ENCODE measurements around the gene GPC3. TPM values are rescaled to one million over a fixed set of nuclear protein-coding genes. Genes with fewer than 3 reads are reported as not detected.

The GPC3 gene
- total and polyA plus RNA-seq, 2 of the 4 experiments (the other 2 are of a cell fraction) = not detected

DNA sequence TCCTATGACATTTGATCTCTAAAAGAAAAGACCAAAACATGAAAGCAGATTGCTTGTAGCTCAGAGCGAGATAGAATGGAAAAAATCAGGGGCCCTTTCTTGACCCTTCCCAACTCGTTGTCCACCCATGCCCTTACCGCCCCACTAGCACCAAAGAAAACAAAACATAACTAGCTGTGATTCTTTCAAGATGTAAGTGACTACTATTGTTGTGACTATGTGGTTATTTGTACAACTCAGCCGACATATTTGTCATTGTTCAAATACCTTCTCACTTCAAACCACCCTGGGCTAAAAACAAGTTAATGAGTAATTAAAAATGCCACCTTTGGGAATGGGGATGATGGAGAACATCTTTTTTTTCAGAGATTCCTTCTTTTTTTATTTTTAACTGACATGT, 399.0 kb downstream of the GPC3 start:
- Histone ChIP-seq H3K14ac (replicated peaks; ENCODE audit: low read depth, low read length) (no peak overlapping the region), H4K91ac (ENCODE audit: insufficient read depth, low read depth, low read length) (no peak overlapping the region), H3K79me1 (ENCODE audit: low read depth in 1 of 2, low read length in 2 of 2) (no peaks in the 10 kb centered on the region), H2BK5ac (ENCODE audit: low read depth, low read length, poor library complexity, severe bottlenecking) (no peak overlapping the region), H3K9ac (ENCODE audit: low read depth, low read length) (no peak overlapping the region), H4K5ac (ENCODE audit: low read depth, low read length) (no peak overlapping the region), H3K4ac (ENCODE audit: low read depth, low read length) (no peak overlapping the region), H2BK120ac (ENCODE audit: low read depth, low read length) (no peak overlapping the region), H3K27ac (ENCODE audit: insufficient read depth, low read length) (no peak overlapping the region), H2BK20ac (ENCODE audit: low read depth, low read length) (no peak overlapping the region), H4K20me1 (ENCODE audit: insufficient read depth, low read length) (no peaks in the 10 kb centered on the region), H2AK9ac (replicated peaks; ENCODE audit: low read depth, low read length, poor library complexity) (no peak overlapping the region), H3K9me1 (ENCODE audit: insufficient read depth, low read length) (no peaks in the 10 kb centered on the region), H3K36me3 (ENCODE audit: control insufficient read depth, insufficient read depth, low read length) (no peaks in the 10 kb centered on the region), H4K8ac (ENCODE audit: low read depth in 2 of 2, low read length in 2 of 2) (no peak overlapping the region), H2AFZ (replicated peaks; ENCODE audit: low read length, poor library complexity) (no peak overlapping the region), H3K27me3 (ENCODE audit: control insufficient read depth, insufficient read depth, low read length) (peaks cover 6% of the 10 kb centered on the region), H3K56ac (ENCODE audit: extremely low read depth, insufficient read depth, low read length) (no peak overlapping the region), H3K18ac (ENCODE audit: low read depth, low read length) (no peak overlapping the region), H2BK15ac (ENCODE audit: low read depth, low read length) (no peak overlapping the region), H3K4me1 (ENCODE audit: control insufficient read depth, insufficient read depth, low read length) (no peaks in the 10 kb centered on the region), H3K9me3 (ENCODE audit: control insufficient read depth, insufficient read depth, low read length) (no peaks in the 10 kb centered on the region), H3K23ac (ENCODE audit: low read depth, low read length) (no peak overlapping the region), H3K4me2 (ENCODE audit: low read depth, low read length) (no peak overlapping the region), H3K4me3 (ENCODE audit: insufficient read depth, low read depth, low read length) (no peak overlapping the region), H2AK5ac (ENCODE audit: low read depth, low read length) (no peak overlapping the region)
- WGBS, 2 experiments (ENCODE audit: extremely low coverage in 2 of 2, insufficient read length in 1 of 2) = no CpG with 5 or more reads among the region's 4 CpGs
- DNase-seq (no peak), ATAC-seq (ENCODE audit: low read depth) (no peak)
- BruUV-seq (replicated peaks) = no TSS peak
- intact Hi-C loops (cut with micrococcal nuclease) (no loop called here), dilution Hi-C loops (cut with HindIII; ENCODE audit: low sequenced_read_pairs, unreplicated experiment) (no loop called here), in situ Hi-C loops (cut with MboI; ENCODE audit: low sequenced_read_pairs) (no loop called here)
- TF ChIP-seq, protein P1, sequence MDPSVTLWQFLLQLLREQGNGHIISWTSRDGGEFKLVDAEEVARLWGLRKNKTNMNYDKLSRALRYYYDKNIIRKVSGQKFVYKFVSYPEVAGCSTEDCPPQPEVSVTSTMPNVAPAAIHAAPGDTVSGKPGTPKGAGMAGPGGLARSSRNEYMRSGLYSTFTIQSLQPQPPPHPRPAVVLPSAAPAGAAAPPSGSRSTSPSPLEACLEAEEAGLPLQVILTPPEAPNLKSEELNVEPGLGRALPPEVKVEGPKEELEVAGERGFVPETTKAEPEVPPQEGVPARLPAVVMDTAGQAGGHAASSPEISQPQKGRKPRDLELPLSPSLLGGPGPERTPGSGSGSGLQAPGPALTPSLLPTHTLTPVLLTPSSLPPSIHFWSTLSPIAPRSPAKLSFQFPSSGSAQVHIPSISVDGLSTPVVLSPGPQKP (IDR thresholded peaks at IDR 0.05; ENCODE audit: borderline replicate concordance, low read depth, low read length) = no peak
- no peak for TF ChIP-seq NFE2L2 (IDR thresholded peaks at IDR 0.05; ENCODE audit: low read depth, low read length)
- TF ChIP-seq MAFK (IDR thresholded peaks at IDR 0.05; ENCODE audit: low read depth, low read length) = no peak
- TF ChIP-seq CEBPB (IDR thresholded peaks at IDR 0.05; ENCODE audit: low read depth, low read length) = no peak
- no peak for TF ChIP-seq MAZ (IDR thresholded peaks at IDR 0.05; ENCODE audit: borderline replicate concordance, low read depth, low read length)
- no peak for TF ChIP-seq FOS (IDR thresholded peaks at IDR 0.05; ENCODE audit: low read depth, low read length)
- TF ChIP-seq BHLHE40 (IDR thresholded peaks at IDR 0.05; ENCODE audit: low read depth, low read length) = no peak
- no peak for TF ChIP-seq POLR2A (IDR thresholded peaks at IDR 0.05; ENCODE audit: low read depth, low read length)
- TF ChIP-seq RCOR1 (IDR thresholded peaks at IDR 0.05; ENCODE audit: insufficient replicate concordance, low read length) = no peak
- no peak for TF ChIP-seq RFX5 (IDR thresholded peaks at IDR 0.05; ENCODE audit: low read depth, low read length)
- TF ChIP-seq SMC3 (IDR thresholded peaks at IDR 0.05; ENCODE audit: low read depth, low read length) = no peak
- no peak for TF ChIP-seq CHD1 (IDR thresholded peaks at IDR 0.05; ENCODE audit: low read depth, low read length)
- TF ChIP-seq MXI1 (IDR thresholded peaks at IDR 0.05; ENCODE audit: borderline replicate concordance, low read depth, low read length) = no peak
- POLR2A ChIA-PET (ENCODE audit: unreplicated experiment) = no interaction called here
- CTCF ChIA-PET = no interaction called here

All from IMR-90 (cell line).